Large intestine (tissue), 3 donors: Measurements from ENCODE around the gene CEP78. TPM values are rescaled to one million over a fixed set of nuclear protein-coding genes. Genes with fewer than 3 reads are reported as not detected.

ENCODE experiments used
- DNase-seq, 2 donors: peaks; one replicate each; pipeline versions ENCODE4 v3.0.0 to v3.0.0-alpha.2; 2013
- H3K27ac ChIP-seq: one replicate; pipeline ENCODE4 v1.5.1; 2013; ENCODE audit warnings: low read length
- H3K27me3 ChIP-seq: 2 replicates; pipeline ENCODE4 v1.6.1; 2013; ENCODE audit warnings: low read length; ENCODE audit not compliant: control insufficient read depth, insufficient read depth
- H3K36me3 ChIP-seq: 2 replicates; pipeline ENCODE4 v1.6.1; 2013; ENCODE audit warnings: low read length; ENCODE audit not compliant: control insufficient read depth, insufficient read depth
- H3K4me1 ChIP-seq: one replicate; pipeline ENCODE4 v1.6.1; 2013; ENCODE audit warnings: low read length; ENCODE audit not compliant: control insufficient read depth, insufficient read depth
- H3K4me3 ChIP-seq: one replicate; pipeline ENCODE4 v1.5.1; 2013; ENCODE audit warnings: low read length
- H3K9me3 ChIP-seq: one replicate; pipeline ENCODE4 v1.6.1; 2013; ENCODE audit warnings: mild to moderate bottlenecking, low read depth, low read length, moderate library complexity; ENCODE audit not compliant: control insufficient read depth
- WGBS: methylation state at CpG from one replicate; pipeline ENCODE4 v1.1.5; 2013; ENCODE audit warnings: low lambda C conversion rate; ENCODE audit not compliant: insufficient coverage; 5-methylcytosine and 5-hydroxymethylcytosine counted together
- polyA plus RNA-seq: library from polyadenylated mRNA; unstranded; fragments of 120-200 nt; gene quantifications from one replicate; pipeline ENCODE4 v1.2.1, GENCODE V29; 2013

Gene CEP78
- polyA plus RNA-seq, 1 donor, result 16.4 TPM

- Histone ChIP-seq H3K4me3 (no peak overlapping the region), H3K9me3 (no peaks in the 10 kb centered on the region), H3K36me3 (no peaks in the 10 kb centered on the region), H3K27me3 (peaks cover 23% of the 10 kb centered on the region), H3K27ac (no peak overlapping the region), H3K4me1 (peaks cover 9% of the 10 kb centered on the region)
- no peak for DNase-seq
- no CpG with 5 or more reads among the region's 5 CpGs for WGBS
Observed at GRCh38 chr9:78294290-78295176, 58.7 kb downstream of the CEP78 start.

- Histone ChIP-seq H3K27me3 (peaks cover 23% of the 10 kb centered on the region), H3K27ac (no peak overlapping the region), H3K9me3 (no peaks in the 10 kb centered on the region), H3K4me1 (peaks cover 9% of the 10 kb centered on the region), H3K4me3 (no peak overlapping the region), H3K36me3 (no peaks in the 10 kb centered on the region)
- WGBS, result no CpG with 5 or more reads among the region's 3 CpGs
- DNase-seq, result no peak
Observed at GRCh38 chr9:78295177-78295575, 59.3 kb downstream of the CEP78 start.

- peaks cover 9% of the 10 kb centered on the region for H3K4me1 ChIP-seq
- no peaks in the 10 kb centered on the region for H3K36me3 ChIP-seq
- H3K27me3 ChIP-seq, result peaks cover 23% of the 10 kb centered on the region
- H3K27ac ChIP-seq, result no peak overlapping the region
- WGBS, result no CpG with 5 or more reads among the region's 6 CpGs
- DNase-seq, result no peak
- no peak overlapping the region for H3K4me3 ChIP-seq
- no peaks in the 10 kb centered on the region for H3K9me3 ChIP-seq
Observed at GRCh38 chr9:78295731-78296130, 59.9 kb downstream of the CEP78 start.

- Histone ChIP-seq H3K36me3 (no peaks in the 10 kb centered on the region), H3K27me3 (peaks cover 23% of the 10 kb centered on the region), H3K4me3 (peak overlapping the region; percentile 62), H3K9me3 (no peaks in the 10 kb centered on the region), H3K4me1 (peaks cover 9% of the 10 kb centered on the region), H3K27ac (no peak overlapping the region)
- WGBS, result no CpG with 5 or more reads among the region's 32 CpGs
- peak in 1 of 2 donors; percentile 35 for DNase-seq
Observed at GRCh38 chr9:78296201-78296892, 60.5 kb downstream of the CEP78 start.

GRCh38 chr9:78296893-78297671 lies 61.2 kb downstream of the CEP78 start, which contains the start of gene PSAT1:
Gene PSAT1 (plus strand): TSS chr9:78297125. CDS start chr9:78297211, 86 bp downstream.
- no peaks in the 10 kb centered on the region for H3K36me3 ChIP-seq
- H3K4me3 ChIP-seq, result peak within 1 kb of the TSS; percentile 62
- peak; percentile 81 to 88 for DNase-seq
- H3K4me1 ChIP-seq, result peaks cover 9% of the 10 kb centered on the region
- peaks cover 23% of the 10 kb centered on the region for H3K27me3 ChIP-seq
- H3K27ac ChIP-seq, result no peak within 1 kb of the TSS
- WGBS, result no CpG with 5 or more reads among the region's 76 CpGs
- no peaks in the 10 kb centered on the region for H3K9me3 ChIP-seq

- peaks cover 9% of the 10 kb centered on the region for H3K4me1 ChIP-seq
- no peak for DNase-seq
- no peaks in the 10 kb centered on the region for H3K9me3 ChIP-seq
- no peak overlapping the region for H3K27ac ChIP-seq
- H3K27me3 ChIP-seq, result peaks cover 23% of the 10 kb centered on the region
- peak overlapping the region; percentile 62 for H3K4me3 ChIP-seq
- no peaks in the 10 kb centered on the region for H3K36me3 ChIP-seq
- WGBS, result no CpG with 5 or more reads among the region's 10 CpGs
Observed at GRCh38 chr9:78297672-78297961, 61.7 kb downstream of the CEP78 start.

- Histone ChIP-seq H3K9me3 (no peaks in the 10 kb centered on the region), H3K4me3 (peak overlapping the region; percentile 62), H3K27me3 (peaks cover 23% of the 10 kb centered on the region), H3K27ac (no peak overlapping the region), H3K36me3 (no peaks in the 10 kb centered on the region), H3K4me1 (peaks cover 9% of the 10 kb centered on the region)
- WGBS, result no CpG with 5 or more reads among the region's 16 CpGs
- DNase-seq, result no peak
Observed at GRCh38 chr9:78298046-78298765, 62.3 kb downstream of the CEP78 start.

GRCh38 chr9:78300209-78300608 lies 64.3 kb downstream of the CEP78 start:
- no peak for DNase-seq
- Histone ChIP-seq H3K27ac (no peak overlapping the region), H3K9me3 (no peaks in the 10 kb centered on the region), H3K4me1 (peaks cover 9% of the 10 kb centered on the region), H3K36me3 (no peaks in the 10 kb centered on the region), H3K4me3 (no peak overlapping the region), H3K27me3 (peaks cover 23% of the 10 kb centered on the region)
- 100% methylated on average over 1 of the region's 6 CpGs for WGBS

GRCh38 chr9:78301466-78301865 lies 65.6 kb downstream of the CEP78 start:
- no peak for DNase-seq
- Histone ChIP-seq H3K27me3 (peaks cover 20% of the 10 kb centered on the region), H3K4me1 (peaks cover 9% of the 10 kb centered on the region), H3K4me3 (no peak overlapping the region), H3K36me3 (peaks cover 3% of the 10 kb centered on the region), H3K27ac (no peak overlapping the region), H3K9me3 (no peaks in the 10 kb centered on the region)
- WGBS, result 100% methylated on average over 2 of the region's 2 CpGs
